Cardiac muscle cell (in vitro differentiated cells and primary cell): ENCODE results near the gene NRTN. TPM values are rescaled to one million over a fixed set of nuclear protein-coding genes. Genes with fewer than 3 reads are reported as not detected.
A peak's percentile ranks its signal among the peaks of the same experiment; 100 is the strongest.

Source experiments
- DNase-seq, 2 donors: peaks; one replicate each; pipeline versions ENCODE4 v3.0.0 to v3.0.0-alpha.2; 2010 to 2017; ENCODE audit warnings: low read depth in 1 of 2, low spot score in 1 of 2
- H3K27ac ChIP-seq: fragments of 200-600 bp; sonication (generic); 2 replicates; pipeline ENCODE4 v1.5.1; 2016
- H3K27me3 ChIP-seq: fragments of 200-600 bp; sonication (generic); 2 replicates; pipeline ENCODE4 v1.6.0; 2016; ENCODE audit warnings: control low read depth
- H3K36me3 ChIP-seq: fragments of 200-600 bp; sonication (generic); 2 replicates; pipeline ENCODE4 v1.5.1; 2016; ENCODE audit warnings: control low read depth
- H3K4me1 ChIP-seq: fragments of 200-600 bp; sonication (generic); 2 replicates; pipeline ENCODE4 v1.8.1; 2017; ENCODE audit warnings: low read depth, mild to moderate bottlenecking, mixed run types
- H3K4me3 ChIP-seq: fragments of 200-600 bp; sonication (generic); 2 replicates; pipeline ENCODE4 v1.5.1; 2016; ENCODE audit warnings: mild to moderate bottlenecking
- H3K9me3 ChIP-seq: fragments of 200-600 bp; sonication (generic); 2 replicates; pipeline ENCODE4 v1.5.1; 2017; ENCODE audit warnings: low read depth, mild to moderate bottlenecking, control low read depth
- CTCF ChIP-seq: IDR thresholded peaks from 2 replicates; pipeline ENCODE4 v1.5.1; 2012; ENCODE audit warnings: low read depth, mild to moderate bottlenecking, low read length
- polyA plus RNA-seq: library from polyadenylated mRNA; unstranded; fragments of >200 nt; fragmentation: Nextera tagmentation; extraction: Ambion mirVana; gene quantifications from 2 replicates; pipeline ENCODE4 v1.2.1, GENCODE V29; 2016
- total RNA-seq: library from RNA; depleted of rRNA; stranded (reverse); fragments of >200 nt; gene quantifications from 2 replicates; pipeline ENCODE4 v1.2.3, GENCODE V29; 2016

Gene NRTN
- total and polyA plus RNA-seq, 2 experiments from 2014 or later: 36.1 to 68.2 TPM

GRCh38 chr19:5826531-5827341, 21.9 kb downstream of the NRTN start:
- Histone ChIP-seq H3K27ac (peak overlapping the region; percentile 99), H3K36me3 (no peaks in the 10 kb centered on the region), H3K4me3 (no peak overlapping the region), H3K4me1 (peaks cover 16% of the 10 kb centered on the region), H3K27me3 (no peaks in the 10 kb centered on the region), H3K9me3 (no peaks in the 10 kb centered on the region)
- TF ChIP-seq CTCF: peak; percentile 25
- peak; percentile 45 to 90 for DNase-seq

- DNase-seq: no peak
- TF ChIP-seq CTCF: no peak
- peak overlapping the region; percentile 49 for H3K4me3 ChIP-seq
- H3K36me3 ChIP-seq: no peaks in the 10 kb centered on the region
- H3K27ac ChIP-seq: peak overlapping the region; percentile 99
- peaks cover 16% of the 10 kb centered on the region for H3K4me1 ChIP-seq
- H3K27me3 ChIP-seq: no peaks in the 10 kb centered on the region
- H3K9me3 ChIP-seq: no peaks in the 10 kb centered on the region
Measured at GRCh38 chr19:5827342-5827890, 22.5 kb downstream of the NRTN start.

GRCh38 chr19:5827891-5828660, 23.2 kb downstream of the NRTN start:
- Histone ChIP-seq H3K4me3 (peak overlapping the region; percentile 49), H3K4me1 (peaks cover 16% of the 10 kb centered on the region), H3K9me3 (no peaks in the 10 kb centered on the region), H3K27ac (peak overlapping the region; percentile 99), H3K27me3 (no peaks in the 10 kb centered on the region), H3K36me3 (no peaks in the 10 kb centered on the region)
- DNase-seq: peak; percentile 95 to 96
- no peak for TF ChIP-seq CTCF

GRCh38 chr19:5828661-5829566, 24.0 kb downstream of the NRTN start:
- Histone ChIP-seq H3K36me3 (no peaks in the 10 kb centered on the region), H3K4me3 (peak overlapping the region; percentile 49), H3K4me1 (peaks cover 16% of the 10 kb centered on the region), H3K27me3 (no peaks in the 10 kb centered on the region), H3K9me3 (no peaks in the 10 kb centered on the region), H3K27ac (peak overlapping the region; percentile 99)
- DNase-seq: peak; percentile 63 to 96
- no peak for TF ChIP-seq CTCF
